Measurements from ENCODE around the gene CADPS. TPM values are rescaled to one million over a fixed set of nuclear protein-coding genes. Genes with fewer than 3 reads are reported as not detected.

Gene CADPS
- total and polyA plus RNA-seq, 2 experiments from 2014 or later = 2.8 to 8.1 TPM

- Histone ChIP-seq H3K27ac (no peak overlapping the region), H3K4me2 (no peak overlapping the region), H3K9me3 (ENCODE audit: low read depth) (no peaks in the 10 kb centered on the region), H3K79me2 (no peaks in the 10 kb centered on the region), H3K4me3 (no peak overlapping the region), H2AFZ (no peak overlapping the region), H4K20me1 (ENCODE audit: insufficient read depth, poor library complexity, severe bottlenecking) (no peaks in the 10 kb centered on the region), H3K4me1 (ENCODE audit: insufficient read depth) (no peaks in the 10 kb centered on the region), H3K9me2 (replicated peaks; ENCODE audit: insufficient read depth) (no peaks in the 10 kb centered on the region), H3K36me3 (replicated peaks; ENCODE audit: insufficient read depth, low read depth) (no peaks in the 10 kb centered on the region), H3K27me3 (no peaks in the 10 kb centered on the region)
- WGBS (ENCODE audit: low lambda C conversion rate, missing lambda C conversion rate) = 77% methylated on average over 5 of the region's 5 CpGs
- DNase-seq (ENCODE audit: low spot score) = no peak
- no peak for TF ChIP-seq EZH2phosphoT487 (IDR thresholded peaks at IDR 0.05; ENCODE audit: low read depth, severe bottlenecking, unreplicated experiment)
- TF ChIP-seq CTCF (IDR thresholded peaks at IDR 0.05; ENCODE audit: poor library complexity) = no peak
- TF ChIP-seq EZH2 (IDR thresholded peaks at IDR 0.05; ENCODE audit: borderline replicate concordance) = no peak
Measured at GRCh38 chr3:62805106-62805505, 70.1 kb downstream of the CADPS start.

DNA sequence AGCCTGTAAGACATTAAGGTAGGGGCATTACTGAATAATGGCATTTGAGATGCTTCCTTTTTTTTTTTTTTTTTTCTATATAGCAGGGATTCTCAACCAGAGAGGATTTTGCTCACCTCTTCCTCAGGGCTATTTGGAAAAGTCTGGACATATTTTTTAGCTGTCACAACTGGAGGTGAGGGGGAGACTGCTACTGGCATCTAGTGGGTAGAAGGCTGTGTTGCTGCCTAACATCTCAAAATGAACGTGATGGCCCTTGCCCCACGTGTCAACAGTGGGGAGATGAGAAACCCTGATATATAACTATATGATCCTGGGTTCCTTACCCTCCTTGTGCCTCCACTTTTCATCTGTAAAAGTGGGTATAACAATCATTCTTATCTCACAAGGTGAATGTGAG, 71.9 kb downstream of the CADPS start:
- H4K20me1 ChIP-seq (ENCODE audit: insufficient read depth, poor library complexity, severe bottlenecking) = no peaks in the 10 kb centered on the region
- H3K36me3 ChIP-seq (replicated peaks; ENCODE audit: insufficient read depth, low read depth) = no peaks in the 10 kb centered on the region
- TF ChIP-seq EZH2 (IDR thresholded peaks at IDR 0.05; ENCODE audit: borderline replicate concordance) (no peak), EZH2phosphoT487 (IDR thresholded peaks at IDR 0.05; ENCODE audit: low read depth, severe bottlenecking, unreplicated experiment) (no peak), CTCF (IDR thresholded peaks at IDR 0.05; ENCODE audit: poor library complexity) (no peak)
- no peak for DNase-seq (ENCODE audit: low spot score)
- H3K9me2 ChIP-seq (replicated peaks; ENCODE audit: insufficient read depth) = no peaks in the 10 kb centered on the region
- H3K27me3 ChIP-seq = no peaks in the 10 kb centered on the region
- no peak overlapping the region for H3K4me3 ChIP-seq
- no peaks in the 10 kb centered on the region for H3K79me2 ChIP-seq
- 51% methylated on average over 2 of the region's 2 CpGs for WGBS (ENCODE audit: low lambda C conversion rate, missing lambda C conversion rate)
- no peak overlapping the region for H3K27ac ChIP-seq
- H3K4me1 ChIP-seq (ENCODE audit: insufficient read depth) = no peaks in the 10 kb centered on the region
- H3K4me2 ChIP-seq = no peak overlapping the region
- no peak overlapping the region for H2AFZ ChIP-seq
- no peaks in the 10 kb centered on the region for H3K9me3 ChIP-seq (ENCODE audit: low read depth)

DNA sequence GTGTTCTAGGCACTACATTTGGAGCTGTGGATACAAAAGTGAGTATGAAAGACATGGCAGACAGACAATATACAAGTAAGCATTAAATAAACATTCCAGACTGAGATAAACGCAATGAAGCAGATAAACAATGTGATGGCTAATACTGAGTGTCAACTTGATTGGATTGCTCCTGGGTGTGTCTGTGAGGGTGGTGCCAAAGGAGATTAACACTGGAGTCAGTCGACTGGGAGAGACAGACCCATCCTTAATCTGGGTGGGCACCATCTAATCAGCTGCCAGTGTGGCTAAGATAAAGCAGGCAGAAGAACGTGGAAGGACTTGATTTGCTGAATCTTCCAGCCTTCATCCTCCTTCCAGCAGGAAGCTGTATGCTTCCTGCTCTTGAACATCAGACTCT, 77.2 kb downstream of the CADPS start:
- Histone ChIP-seq H2AFZ (no peak overlapping the region), H3K9me2 (replicated peaks; ENCODE audit: insufficient read depth) (no peaks in the 10 kb centered on the region), H3K27me3 (no peaks in the 10 kb centered on the region), H3K27ac (no peak overlapping the region), H3K36me3 (replicated peaks; ENCODE audit: insufficient read depth, low read depth) (no peaks in the 10 kb centered on the region), H3K4me1 (ENCODE audit: insufficient read depth) (no peaks in the 10 kb centered on the region), H3K79me2 (no peaks in the 10 kb centered on the region), H4K20me1 (ENCODE audit: insufficient read depth, poor library complexity, severe bottlenecking) (no peaks in the 10 kb centered on the region), H3K4me3 (no peak overlapping the region), H3K4me2 (no peak overlapping the region), H3K9me3 (ENCODE audit: low read depth) (no peaks in the 10 kb centered on the region)
- WGBS (ENCODE audit: low lambda C conversion rate, missing lambda C conversion rate) = 29% methylated on average over 3 of the region's 3 CpGs
- no peak for DNase-seq (ENCODE audit: low spot score)
- TF ChIP-seq EZH2 (IDR thresholded peaks at IDR 0.05; ENCODE audit: borderline replicate concordance) = no peak
- no peak for TF ChIP-seq CTCF (IDR thresholded peaks at IDR 0.05; ENCODE audit: poor library complexity)
- TF ChIP-seq EZH2phosphoT487 (IDR thresholded peaks at IDR 0.05; ENCODE audit: low read depth, severe bottlenecking, unreplicated experiment) = no peak

GRCh38 chr3:62797132-62797531, 78.1 kb downstream of the CADPS start:
- no peaks in the 10 kb centered on the region for H3K79me2 ChIP-seq
- no peak for DNase-seq (ENCODE audit: low spot score)
- no peaks in the 10 kb centered on the region for H3K27me3 ChIP-seq
- H3K9me3 ChIP-seq (ENCODE audit: low read depth) = no peaks in the 10 kb centered on the region
- no peaks in the 10 kb centered on the region for H3K9me2 ChIP-seq (replicated peaks; ENCODE audit: insufficient read depth)
- no peaks in the 10 kb centered on the region for H4K20me1 ChIP-seq (ENCODE audit: insufficient read depth, poor library complexity, severe bottlenecking)
- H2AFZ ChIP-seq = no peak overlapping the region
- H3K4me3 ChIP-seq = no peak overlapping the region
- no peak overlapping the region for H3K27ac ChIP-seq
- TF ChIP-seq EZH2 (IDR thresholded peaks at IDR 0.05; ENCODE audit: borderline replicate concordance) = no peak
- no peak for TF ChIP-seq CTCF (IDR thresholded peaks at IDR 0.05; ENCODE audit: poor library complexity)
- TF ChIP-seq EZH2phosphoT487 (IDR thresholded peaks at IDR 0.05; ENCODE audit: low read depth, severe bottlenecking, unreplicated experiment) = no peak
- H3K4me1 ChIP-seq (ENCODE audit: insufficient read depth) = no peaks in the 10 kb centered on the region
- no peaks in the 10 kb centered on the region for H3K36me3 ChIP-seq (replicated peaks; ENCODE audit: insufficient read depth, low read depth)
- 50% methylated on average over 3 of the region's 3 CpGs for WGBS (ENCODE audit: low lambda C conversion rate, missing lambda C conversion rate)
- H3K4me2 ChIP-seq = no peak overlapping the region

Data from hepatocyte (in vitro differentiated cells).